DND-41 (cell line): Measurements from ENCODE around the gene MRPL49.

Source experiments
- EZH2 ChIP-seq: IDR thresholded peaks from 3 replicates; pipeline ENCODE4 v1.6.1; 2012; ENCODE audit warnings: borderline replicate concordance, low read depth, mild to moderate bottlenecking, moderate library complexity, low read length, inconsistent platforms; ENCODE audit not compliant: severe bottlenecking
- TF ChIP-seq, protein P1 (sequence below): IDR thresholded peaks from 2 replicates; pipeline ENCODE4 v1.5.1; 2012; ENCODE audit warnings: borderline replicate concordance, low read length, moderate library complexity, mild to moderate bottlenecking; ENCODE audit not compliant: poor library complexity, severe bottlenecking; ENCODE audit errors: extremely low read depth

- TF ChIP-seq, protein P1, sequence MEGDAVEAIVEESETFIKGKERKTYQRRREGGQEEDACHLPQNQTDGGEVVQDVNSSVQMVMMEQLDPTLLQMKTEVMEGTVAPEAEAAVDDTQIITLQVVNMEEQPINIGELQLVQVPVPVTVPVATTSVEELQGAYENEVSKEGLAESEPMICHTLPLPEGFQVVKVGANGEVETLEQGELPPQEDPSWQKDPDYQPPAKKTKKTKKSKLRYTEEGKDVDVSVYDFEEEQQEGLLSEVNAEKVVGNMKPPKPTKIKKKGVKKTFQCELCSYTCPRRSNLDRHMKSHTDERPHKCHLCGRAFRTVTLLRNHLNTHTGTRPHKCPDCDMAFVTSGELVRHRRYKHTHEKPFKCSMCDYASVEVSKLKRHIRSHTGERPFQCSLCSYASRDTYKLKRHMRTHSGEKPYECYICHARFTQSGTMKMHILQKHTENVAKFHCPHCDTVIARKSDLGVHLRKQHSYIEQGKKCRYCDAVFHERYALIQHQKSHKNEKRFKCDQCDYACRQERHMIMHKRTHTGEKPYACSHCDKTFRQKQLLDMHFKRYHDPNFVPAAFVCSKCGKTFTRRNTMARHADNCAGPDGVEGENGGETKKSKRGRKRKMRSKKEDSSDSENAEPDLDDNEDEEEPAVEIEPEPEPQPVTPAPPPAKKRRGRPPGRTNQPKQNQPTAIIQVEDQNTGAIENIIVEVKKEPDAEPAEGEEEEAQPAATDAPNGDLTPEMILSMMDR, result no peak
- TF ChIP-seq EZH2, result no peak
Observed at GRCh38 chr11:65125197-65126056, 3.3 kb downstream of the MRPL49 start.
